D721Med (cell line): ENCODE results near the gene TMA7B.

ENCODE experiments used
- DNase-seq: peaks from one replicate; pipeline ENCODE4 v3.0.0; 2011; ENCODE audit warnings: low spot score; ENCODE audit not compliant: insufficient read length
- FAIRE-seq: peaks from 2 replicates; lab custom pipeline; 2011; peaks lifted over from hg19 to GRCh38; lab: Jason Lieb, UNC
- CTCF ChIP-seq: IDR thresholded peaks from 2 replicates; pipeline ENCODE4 v1.5.1; 2012; ENCODE audit warnings: mild to moderate bottlenecking, control low read depth; ENCODE audit not compliant: insufficient read depth; ENCODE audit errors: missing control alignments

TMA7B gene

GRCh38 chr22:40006641-40007040 is 46.4 kb downstream of the TMA7B start:
- FAIRE-seq (no peak), DNase-seq (no peak)
- TF ChIP-seq CTCF = no peak

GRCh38 chr22:40007853-40008710 is 47.9 kb downstream of the TMA7B start:
- DNase-seq (no peak), FAIRE-seq (no peak)
- TF ChIP-seq CTCF = no peak

GRCh38 chr22:40008726-40009291 is 48.6 kb downstream of the TMA7B start:
- TF ChIP-seq CTCF = no peak
- DNase-seq (no peak), FAIRE-seq (no peak)

- TF ChIP-seq CTCF = no peak
- no peak for DNase-seq
- no peak for FAIRE-seq
Measured at GRCh38 chr22:40009292-40009774, 49.1 kb downstream of the TMA7B start.

GRCh38 chr22:40009951-40010671 is 49.9 kb downstream of the TMA7B start:
- TF ChIP-seq CTCF = no peak
- DNase-seq = no peak
- no peak for FAIRE-seq

- FAIRE-seq (no peak), DNase-seq (no peak)
- TF ChIP-seq CTCF = no peak
Measured at GRCh38 chr22:40010746-40011145, 50.5 kb downstream of the TMA7B start.
